ENCODE results near the gene COL17A1.

- TF ChIP-seq CTCF (conservative IDR thresholded peaks at IDR 0.05 in 1 of 2, IDR thresholded peaks at IDR 0.05 in 1 of 2; ENCODE audit: low read depth in 1 of 2, low read length in 2 of 2) (no peak), EZH2 (IDR thresholded peaks at IDR 0.05; ENCODE audit: low read length, missing control alignments) (no peak)
Measured at GRCh38 chr10:104066945-104067344, 18.7 kb downstream of the COL17A1 start.

All from fibroblast of lung (primary cell).